ENCODE results near the gene SWAP70. TPM values are rescaled to one million over a fixed set of nuclear protein-coding genes. Genes with fewer than 3 reads are reported as not detected.

SWAP70 gene
- total and polyA plus RNA-seq, 9 of the 15 experiments (the other 6 are each of a cell fraction or from before 2014, with no cell fraction given) = 1.7 to 4.9 (median 3.9) TPM

DNA sequence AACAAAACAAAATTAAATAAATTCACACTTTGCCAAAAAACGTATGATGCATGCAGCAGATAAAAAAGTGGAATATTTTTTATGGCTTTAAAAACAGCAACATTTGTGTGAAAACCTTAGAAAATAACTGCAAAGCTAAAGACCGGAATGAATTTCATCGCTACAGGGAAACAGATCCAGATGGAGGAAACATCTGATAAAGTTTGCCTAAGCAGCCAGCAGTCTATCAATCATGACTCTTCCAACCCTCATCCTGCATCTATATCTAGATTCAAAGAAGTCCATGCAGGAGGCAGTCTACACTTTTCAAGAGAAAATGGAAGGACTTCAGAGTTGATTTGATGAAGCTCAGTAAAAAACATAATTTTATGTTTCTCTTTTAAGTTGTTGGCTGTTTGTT is 126.8 kb downstream of the SWAP70 start (continued):
- TF ChIP-seq, protein P1, sequence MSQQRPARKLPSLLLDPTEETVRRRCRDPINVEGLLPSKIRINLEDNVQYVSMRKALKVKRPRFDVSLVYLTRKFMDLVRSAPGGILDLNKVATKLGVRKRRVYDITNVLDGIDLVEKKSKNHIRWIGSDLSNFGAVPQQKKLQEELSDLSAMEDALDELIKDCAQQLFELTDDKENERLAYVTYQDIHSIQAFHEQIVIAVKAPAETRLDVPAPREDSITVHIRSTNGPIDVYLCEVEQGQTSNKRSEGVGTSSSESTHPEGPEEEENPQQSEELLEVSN (IDR thresholded peaks at IDR 0.05; ENCODE audit: borderline replicate concordance in 1 of 2, extremely low read depth in 1 of 2, insufficient read depth in 1 of 2, insufficient read length in 1 of 2, low read depth in 1 of 2, low read length in 1 of 2, poor library complexity in 1 of 2, severe bottlenecking in 1 of 2) = no peak
- TF ChIP-seq TCFL5 (CRISPR knock-in tag; conservative IDR thresholded peaks at IDR 0.05) (no peak), ZNF146 (CRISPR knock-in tag; IDR thresholded peaks at IDR 0.05; ENCODE audit: unreplicated experiment) (no peak), ID3 (CRISPR knock-in tag; IDR thresholded peaks at IDR 0.05) (no peak), ID3 (tag; IDR thresholded peaks at IDR 0.05) (no peak), MECOM (CRISPR knock-in tag; IDR thresholded peaks at IDR 0.05) (peak; percentile 92), ZNF592 (IDR thresholded peaks at IDR 0.05) (no peak), PBX2 (CRISPR knock-in tag; IDR thresholded peaks at IDR 0.05; ENCODE audit: low read depth) (no peak), PBX2 (tag; conservative IDR thresholded peaks at IDR 0.05; ENCODE audit: low read depth) (peak; percentile 82), CTBP1 (IDR thresholded peaks at IDR 0.05; ENCODE audit: borderline replicate concordance) (peak; percentile 77), JUND (IDR thresholded peaks at IDR 0.05; ENCODE audit: borderline replicate concordance, low read depth, low read length) (peak; percentile 19; the same call in 1 of the 2 replicates), JUND (tag; IDR thresholded peaks at IDR 0.05; ENCODE audit: borderline replicate concordance, low read depth, low read length) (0 out of 3 replicates have a peak, but pooled peaks have one; percentile 33), MEIS2 (IDR thresholded peaks at IDR 0.05; ENCODE audit: partially characterized antibody) (peak; percentile 93), ARID1B (IDR thresholded peaks at IDR 0.05) (peak; percentile 27; the same call in 1 of the 2 replicates), ZNF766 (CRISPR knock-in tag; conservative IDR thresholded peaks at IDR 0.05) (no peak)
- TF ChIP-seq, protein P2, sequence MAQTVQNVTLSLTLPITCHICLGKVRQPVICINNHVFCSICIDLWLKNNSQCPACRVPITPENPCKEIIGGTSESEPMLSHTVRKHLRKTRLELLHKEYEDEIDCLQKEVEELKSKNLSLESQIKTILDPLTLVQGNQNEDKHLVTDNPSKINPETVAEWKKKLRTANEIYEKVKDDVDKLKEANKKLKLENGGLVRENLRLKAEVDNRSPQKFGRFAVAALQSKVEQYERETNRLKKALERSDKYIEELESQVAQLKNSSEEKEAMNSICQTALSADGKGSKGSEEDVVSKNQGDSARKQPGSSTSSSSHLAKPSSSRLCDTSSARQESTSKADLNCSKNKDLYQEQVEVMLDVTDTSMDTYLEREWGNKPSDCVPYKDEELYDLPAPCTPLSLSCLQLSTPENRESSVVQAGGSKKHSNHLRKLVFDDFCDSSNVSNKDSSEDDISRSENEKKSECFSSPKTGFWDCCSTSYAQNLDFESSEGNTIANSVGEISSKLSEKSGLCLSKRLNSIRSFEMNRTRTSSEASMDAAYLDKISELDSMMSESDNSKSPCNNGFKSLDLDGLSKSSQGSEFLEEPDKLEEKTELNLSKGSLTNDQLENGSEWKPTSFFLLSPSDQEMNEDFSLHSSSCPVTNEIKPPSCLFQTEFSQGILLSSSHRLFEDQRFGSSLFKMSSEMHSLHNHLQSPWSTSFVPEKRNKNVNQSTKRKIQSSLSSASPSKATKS (CRISPR knock-in tag; IDR thresholded peaks at IDR 0.05) = no peak

Data from K562 (cell line).